ENCODE measurements around the gene ST6GALNAC1. TPM values are rescaled to one million over a fixed set of nuclear protein-coding genes. Genes with fewer than 3 reads are reported as not detected.

Gene ST6GALNAC1
- total and polyA plus RNA-seq, 12 donors: 0.25 to 0.88 (median 0.47) TPM; not detected in 7

DNA sequence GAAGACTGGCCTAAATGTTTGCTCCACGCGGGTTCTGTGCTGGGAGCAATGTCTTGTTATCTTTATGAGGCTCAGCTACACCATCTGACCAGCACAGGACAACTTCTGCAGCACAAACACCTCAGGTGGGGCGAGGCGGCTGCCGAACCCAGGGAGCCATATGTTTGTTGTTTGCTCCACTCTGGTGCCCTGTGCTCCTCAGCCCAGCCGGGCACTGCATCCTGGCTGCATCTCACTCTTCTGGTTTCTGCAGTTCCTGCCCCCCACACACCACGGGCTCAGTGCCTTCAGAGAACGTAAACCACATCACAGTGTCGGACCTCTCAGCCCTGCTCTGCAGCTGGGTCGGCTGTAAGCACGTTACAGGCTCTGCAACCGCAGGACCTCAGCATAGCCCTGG lies 34.8 kb upstream of the ST6GALNAC1 start:
- 83 to 88% (median 87%) methylated on average over 10 to 12 of the region's 12 CpGs for WGBS, 4 donors
- no peak for TF ChIP-seq POLR2A (IDR thresholded peaks at IDR 0.05)
- TF ChIP-seq, protein P1, sequence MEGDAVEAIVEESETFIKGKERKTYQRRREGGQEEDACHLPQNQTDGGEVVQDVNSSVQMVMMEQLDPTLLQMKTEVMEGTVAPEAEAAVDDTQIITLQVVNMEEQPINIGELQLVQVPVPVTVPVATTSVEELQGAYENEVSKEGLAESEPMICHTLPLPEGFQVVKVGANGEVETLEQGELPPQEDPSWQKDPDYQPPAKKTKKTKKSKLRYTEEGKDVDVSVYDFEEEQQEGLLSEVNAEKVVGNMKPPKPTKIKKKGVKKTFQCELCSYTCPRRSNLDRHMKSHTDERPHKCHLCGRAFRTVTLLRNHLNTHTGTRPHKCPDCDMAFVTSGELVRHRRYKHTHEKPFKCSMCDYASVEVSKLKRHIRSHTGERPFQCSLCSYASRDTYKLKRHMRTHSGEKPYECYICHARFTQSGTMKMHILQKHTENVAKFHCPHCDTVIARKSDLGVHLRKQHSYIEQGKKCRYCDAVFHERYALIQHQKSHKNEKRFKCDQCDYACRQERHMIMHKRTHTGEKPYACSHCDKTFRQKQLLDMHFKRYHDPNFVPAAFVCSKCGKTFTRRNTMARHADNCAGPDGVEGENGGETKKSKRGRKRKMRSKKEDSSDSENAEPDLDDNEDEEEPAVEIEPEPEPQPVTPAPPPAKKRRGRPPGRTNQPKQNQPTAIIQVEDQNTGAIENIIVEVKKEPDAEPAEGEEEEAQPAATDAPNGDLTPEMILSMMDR (IDR thresholded peaks at IDR 0.05): no peak
- H3K36me3 ChIP-seq (replicated peaks in 1 of 2): peaks cover 0 to 31% of the 10 kb centered on the region in 2 donors

GRCh38 chr17:76677406-76677805 lies 33.8 kb upstream of the ST6GALNAC1 start:
- peaks cover 0 to 21% of the 10 kb centered on the region in 2 donors for H3K36me3 ChIP-seq (replicated peaks in 1 of 2)
- 92 to 94% (median 93%) methylated on average over 16 of the region's 16 CpGs for WGBS, 4 donors

More for the DNA sequence above, 34.8 kb upstream of the ST6GALNAC1 start:
- DNase-seq: no peak
- Histone ChIP-seq H3K27ac (no peak overlapping the region), H3K27me3 (no peaks in the 10 kb centered on the region), H3K4me3 (no peak overlapping the region), H3K9me3 (replicated peaks in 1 of 3) (no peaks in the 10 kb centered on the region), H3K4me1 (replicated peaks in 1 of 2) (peaks cover 0 to 24% of the 10 kb centered on the region in 2 donors)
- intact Hi-C loops (cut with DNase I): loop anchor here in 1 of 2 donors (5.0 kb wide), 1 partner anchor 39 kb away; no protein-coding TSS in a partner anchor

DNA sequence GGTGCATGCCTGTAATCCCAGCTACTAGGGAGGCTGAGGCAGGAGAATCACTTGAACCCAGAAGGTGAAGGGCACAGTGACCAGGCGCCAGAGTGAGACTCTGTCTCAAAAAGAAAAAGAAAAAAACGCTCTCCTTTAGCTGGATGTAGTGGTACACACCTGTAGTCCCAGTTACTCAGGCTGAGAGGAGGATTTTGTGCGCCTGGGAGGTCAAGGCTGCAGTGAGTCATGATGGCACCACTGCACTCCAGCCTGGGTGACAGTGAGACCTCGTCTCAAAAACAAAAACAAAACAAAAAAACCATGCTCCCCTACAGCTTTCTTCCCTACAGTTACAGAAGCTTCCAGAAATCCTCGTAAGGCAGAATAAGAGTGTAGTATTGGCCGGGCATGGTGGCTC lies 33.1 kb upstream of the ST6GALNAC1 start:
- DNase-seq: peak in 1 of 7 donors; percentile 58
- H3K4me3 ChIP-seq: no peak overlapping the region
- peaks cover 0 to 20% of the 10 kb centered on the region in 2 donors for H3K36me3 ChIP-seq (replicated peaks in 1 of 2)
- H3K27ac ChIP-seq: peak overlapping the region in 1 of 5 donors; percentile 18
- no peaks in the 10 kb centered on the region for H3K9me3 ChIP-seq (replicated peaks in 1 of 3)
- peaks cover 6 to 14% of the 10 kb centered on the region in 2 donors for H3K4me1 ChIP-seq (replicated peaks in 1 of 2)
- no peaks in the 10 kb centered on the region for H3K27me3 ChIP-seq
- 58 to 72% (median 66%) methylated on average over 6 of the region's 6 CpGs for WGBS, 4 donors
- TF ChIP-seq POLR2A (IDR thresholded peaks at IDR 0.05): no peak
- TF ChIP-seq, protein P1 (IDR thresholded peaks at IDR 0.05): no peak
- intact Hi-C loops (cut with DNase I): loop anchor here in 1 of 2 donors (5.0 kb wide), 1 partner anchor 41 kb away; no protein-coding TSS in a partner anchor

More at GRCh38 chr17:76677406-76677805, 33.8 kb upstream of the ST6GALNAC1 start:
- intact Hi-C loops (cut with DNase I): loop anchor here in 1 of 2 donors (5.0 kb wide), 1 partner anchor 40 kb away; no protein-coding TSS in a partner anchor
- TF ChIP-seq POLR2A (IDR thresholded peaks at IDR 0.05): no peak
- TF ChIP-seq, protein P1 (IDR thresholded peaks at IDR 0.05): no peak
- Histone ChIP-seq H3K9me3 (replicated peaks in 1 of 3) (no peaks in the 10 kb centered on the region), H3K4me3 (no peak overlapping the region), H3K27me3 (no peaks in the 10 kb centered on the region), H3K4me1 (replicated peaks in 1 of 2) (peaks cover under 1 to 19% of the 10 kb centered on the region in 2 donors), H3K27ac (no peak overlapping the region)
- DNase-seq: no peak

DNA sequence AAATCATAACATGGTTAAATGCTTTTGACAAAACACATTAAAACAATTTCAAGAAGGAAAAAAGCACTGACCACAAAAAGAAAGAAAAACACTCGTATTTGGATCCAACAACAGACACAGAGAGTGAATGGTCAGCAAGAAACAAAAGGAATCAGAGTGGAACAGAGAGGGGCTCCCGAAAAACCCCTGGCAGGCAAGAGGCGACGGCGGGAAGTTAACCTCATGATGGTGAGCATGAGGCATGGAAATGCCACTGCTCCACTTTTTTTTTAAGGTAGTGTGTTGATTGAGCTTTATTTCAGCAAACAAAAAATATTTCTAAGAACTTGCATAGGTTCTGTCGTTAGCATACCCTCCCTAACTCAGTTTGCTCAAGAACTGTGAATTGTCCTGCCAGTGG lies 32.1 kb upstream of the ST6GALNAC1 start:
- 92 to 98% (median 95%) methylated on average over 6 of the region's 6 CpGs for WGBS, 4 donors
- Histone ChIP-seq H3K9me3 (replicated peaks in 1 of 3) (no peaks in the 10 kb centered on the region), H3K4me3 (no peak overlapping the region), H3K27me3 (no peaks in the 10 kb centered on the region), H3K4me1 (replicated peaks in 1 of 2) (peaks cover 13 to 18% of the 10 kb centered on the region in 2 donors), H3K27ac (no peak overlapping the region), H3K36me3 (replicated peaks in 1 of 2) (peaks cover 0 to 20% of the 10 kb centered on the region in 2 donors)
- intact Hi-C loops (cut with DNase I): loop anchor here in 1 of 2 donors (5.0 kb wide), 1 partner anchor 42 kb away; no protein-coding TSS in a partner anchor
- DNase-seq: peak in 1 of 7 donors; percentile 12
- TF ChIP-seq, protein P1 (IDR thresholded peaks at IDR 0.05): no peak
- no peak for TF ChIP-seq POLR2A (IDR thresholded peaks at IDR 0.05)

Data from adrenal gland (tissue), 12 donors.